K562 (cell line): ENCODE results near the gene FAM241B. TPM values are rescaled to one million over a fixed set of nuclear protein-coding genes. Genes with fewer than 3 reads are reported as not detected.

Experiments
- ATAC-seq: fragments of 200-7000 bp; cut with Tn5 transposase; 3 replicates; pipeline ENCODE4 v1.9.1; 2020; ENCODE audit warnings: moderate library complexity
- BruUV-seq: library from RNA; stranded (reverse); fragments of 400-500 nt; replicated peaks from 2 replicates; lab custom pipeline; 2021; lab: Mats Ljungman, UMichigan
- CTCF ChIA-PET: fragments of 300-600 bp; formaldehyde crosslinking; extraction: SDS; loops from one replicate; lab custom pipeline; 2021; ENCODE audit warnings: low intra/inter-chr PET ratio; lab: Yijun Ruan, JAX
- POLR2A ChIA-PET: fragments of 300-600, 350-650 bp; sonication (Branson Sonifier 250); formaldehyde crosslinking; extraction: SDS; loops from one replicate; lab custom pipeline; 2021; ENCODE audit warnings: antibody characterized with exemption, inconsistent platforms; lab: Yijun Ruan, JAX
- DNase-seq, 4 experiments: peaks; one replicate each; pipeline versions ENCODE4 v3.0.0 to v3.0.0-alpha.2; 2011 to 2018; ENCODE audit warnings: low spot score in 3 of 4, mixed read lengths in 3 of 4; ENCODE audit errors: extremely low read depth in 1 of 4
- FAIRE-seq: peaks from 2 replicates; lab custom pipeline; 2011; peaks lifted over from hg19 to GRCh38; lab: Jason Lieb, UNC
- H2AFZ ChIP-seq: 2 replicates; pipeline ENCODE4 v1.6.0; 2011; ENCODE audit warnings: low read depth, low read length, control low read depth, inconsistent platforms
- H3K27ac ChIP-seq: fragments of 200-600 bp; 3 replicates; pipeline ENCODE4 v1.8.0; 2011; ENCODE audit warnings: low read depth, mild to moderate bottlenecking, control low read depth, inconsistent platforms, low read length, moderate library complexity, mixed read lengths; ENCODE audit errors: extremely low read depth
- H3K27me3 ChIP-seq, 2 experiments: fragments of 300-600 bp in 1 of 2; 2 replicates in 1 of 2; 3 replicates in 1 of 2; pipeline versions ENCODE4 v1.6.0 to v1.8.0; 2011; ENCODE audit warnings: inconsistent platforms in 2 of 2, low read length in 2 of 2, mild to moderate bottlenecking in 1 of 2, mixed read lengths in 1 of 2, moderate library complexity in 1 of 2; ENCODE audit not compliant: control insufficient read depth in 2 of 2, insufficient read depth in 2 of 2
- H3K36me3 ChIP-seq: fragments of 300-600 bp; 3 replicates; pipeline ENCODE4 v1.8.0; 2011; ENCODE audit warnings: mild to moderate bottlenecking, low read length, inconsistent platforms; ENCODE audit not compliant: control insufficient read depth, insufficient read depth
- H3K4me1 ChIP-seq, 2 experiments: fragments of 200-600 bp in 1 of 2; replicated peaks in 1 of 2; 2 replicates in 1 of 2; 3 replicates in 1 of 2; pipeline versions ENCODE4 v1.5.1 to v1.8.0; 2011; ENCODE audit warnings: inconsistent platforms in 2 of 2, low read length in 2 of 2, mild to moderate bottlenecking in 1 of 2, mixed read lengths in 1 of 2, moderate library complexity in 1 of 2; ENCODE audit not compliant: control insufficient read depth in 2 of 2, insufficient read depth in 2 of 2
- H3K4me2 ChIP-seq: 2 replicates; pipeline ENCODE4 v1.6.1; 2011; ENCODE audit warnings: low read length, control low read depth, inconsistent platforms, mixed read lengths; ENCODE audit not compliant: insufficient read depth
- H3K4me3 ChIP-seq: fragments of 200-600 bp; sonication (generic), shearing (Covaris generic); 2 replicates; pipeline ENCODE4 v1.5.1; 2016; ENCODE audit warnings: control low read depth, inconsistent platforms
- H3K79me2 ChIP-seq: fragments of 200-600 bp; 3 replicates; pipeline ENCODE4 v1.8.0; 2011; ENCODE audit warnings: low read length, inconsistent platforms; ENCODE audit not compliant: control insufficient read depth, insufficient read depth
- H3K9ac ChIP-seq, 2 experiments: 2 replicates each; pipeline versions ENCODE4 v1.6.0 to v1.6.1; 2011; ENCODE audit warnings: low read depth in 2 of 2, low read length in 2 of 2, control low read depth in 1 of 2, inconsistent platforms in 1 of 2, mild to moderate bottlenecking in 1 of 2, mixed read lengths in 1 of 2; ENCODE audit not compliant: insufficient read depth in 1 of 2
- H3K9me1 ChIP-seq: one replicate; pipeline ENCODE4 v1.6.0; 2011; ENCODE audit warnings: inconsistent platforms, mild to moderate bottlenecking, low read length, moderate library complexity; ENCODE audit not compliant: control insufficient read depth, insufficient read depth
- H3K9me3 ChIP-seq: replicated peaks from 2 replicates; pipeline ENCODE4 v1.5.1; 2011; ENCODE audit warnings: low read depth, low read length, inconsistent platforms; ENCODE audit not compliant: control insufficient read depth, insufficient read depth
- H4K20me1 ChIP-seq: replicated peaks from 2 replicates; pipeline ENCODE4 v1.6.1; 2011; ENCODE audit warnings: low read length, inconsistent platforms, mixed read lengths; ENCODE audit not compliant: control insufficient read depth, insufficient read depth
- CTBP1 ChIP-seq: fragments of 450-650 bp; IDR thresholded peaks from 2 replicates; pipeline ENCODE4 v1.6.1; 2016; ENCODE audit warnings: borderline replicate concordance
- GABPA ChIP-seq: fragments of 200-800 bp; sonication (Bioruptor generic); conservative IDR thresholded peaks from 2 replicates; pipeline ENCODE4 v1.6.1; 2016; ENCODE audit warnings: low read depth, missing genetic modification characterization, missing compliant biosample characterization
- GABPB2 ChIP-seq: fragments of 250-450 bp; sonication (Bioruptor Pico); conservative IDR thresholded peaks from 2 replicates; pipeline ENCODE4 v1.5.1; 2021; ENCODE audit warnings: mild to moderate bottlenecking
- HDAC6 ChIP-seq: IDR thresholded peaks from 2 replicates; pipeline ENCODE4 v1.6.1; 2012; ENCODE audit warnings: low read depth, mild to moderate bottlenecking, control low read depth, inconsistent platforms, low read length, moderate library complexity
- NR2C1 ChIP-seq, 2 experiments: fragments of 450-650 bp; IDR thresholded peaks; 2 replicates each; pipeline ENCODE4 v1.6.1; 2017; ENCODE audit warnings: mild to moderate bottlenecking in 2 of 2, antibody characterized with exemption in 1 of 2, inconsistent platforms in 1 of 2, missing compliant biosample characterization in 1 of 2, missing genetic modification characterization in 1 of 2
- PHTF2 ChIP-seq: fragments of 250-450 bp; sonication (Bioruptor Pico); IDR thresholded peaks from 2 replicates; pipeline ENCODE4 v1.5.0; 2021; ENCODE audit warnings: mild to moderate bottlenecking
- SIRT6 ChIP-seq: IDR thresholded peaks from one replicate; pipeline ENCODE4 v1.6.1; 2012; ENCODE audit warnings: low read depth, mild to moderate bottlenecking, control low read depth, inconsistent platforms, low read length, moderate library complexity
- STAT5A ChIP-seq: IDR thresholded peaks from 2 replicates; pipeline ENCODE4 v1.6.1; 2012; ENCODE audit warnings: low read length, inconsistent platforms, borderline replicate concordance
- ZNF280A ChIP-seq: fragments of 450-650 bp; IDR thresholded peaks from 2 replicates; pipeline ENCODE4 v1.6.1; 2018; ENCODE audit warnings: mild to moderate bottlenecking, low read depth; ENCODE audit not compliant: partially characterized antibody
- ZNF444 ChIP-seq: fragments of 250-450 bp; sonication (Bioruptor Pico); IDR thresholded peaks from 2 replicates; pipeline ENCODE4 v1.4.0; 2020; ENCODE audit warnings: mild to moderate bottlenecking, moderate library complexity
- ZNF551 ChIP-seq: fragments of 250-450 bp; sonication (Bioruptor Pico); IDR thresholded peaks from 2 replicates; pipeline ENCODE4 v1.5.0; 2021; ENCODE audit warnings: mild to moderate bottlenecking, moderate library complexity
- ZNF766 ChIP-seq: fragments of 200-800 bp; sonication (Bioruptor generic); conservative IDR thresholded peaks from 2 replicates; pipeline ENCODE4 v1.6.1; 2016; ENCODE audit warnings: missing genetic modification characterization, missing compliant biosample characterization
- in situ Hi-C: fragments of 300-500 bp; cut with MboI; formaldehyde crosslinking; loops from 4 replicates; pipeline ENCODE4 v1.15.0; 2018; ENCODE audit warnings: inconsistent platforms, mixed read lengths
- intact Hi-C: fragments of 100-400 bp; cut with micrococcal nuclease; formaldehyde crosslinking; loops from 2 replicates; pipeline ENCODE4 v1.14.2; 2022
- polyA plus RNA-seq, 8 experiments: library from polyadenylated mRNA; depleted of rRNA in 4 of 8; stranded (reverse) in 5 of 8; unstranded in 3 of 8; fragments of >200 nt; fragmentation: Nextera tagmentation in 2 of 8; fragmentation: Illumina TruSeq in 1 of 8; extraction: Ambion mirVana in 2 of 8; extraction: Trizol in 1 of 8; gene quantifications; 2 replicates each; pipeline versions ENCODE4 v1.2.1 to v1.2.3, GENCODE V29; 2011 to 2014; ENCODE audit warnings: inconsistent platforms in 1 of 8, missing spikeins in 1 of 8
- total RNA-seq, 7 experiments: library from RNA; depleted of rRNA in 6 of 7; stranded (reverse); fragments of >200 nt in 6 of 7; fragmentation: Illumina TruSeq in 2 of 7; extraction: Trizol in 2 of 7; gene quantifications; 2 replicates each; pipeline versions ENCODE4 v1.2.1 to v1.2.3, GENCODE V29; 2011 to 2021; ENCODE audit warnings: low replicate concordance in 1 of 7
- TF ChIP-seq, protein P1 (sequence below): fragments of 450-650 bp; IDR thresholded peaks from 2 replicates; pipeline ENCODE4 v1.6.1; 2016; ENCODE audit warnings: low read depth

FAM241B gene
- total and polyA plus RNA-seq, 9 of the 15 experiments (the other 6 are each of a cell fraction or from before 2014, with no cell fraction given): 1.9 to 11.1 (median 3.0) TPM

GRCh38 chr10:69626826-69627225, 3.2 kb upstream of the FAM241B start:
- no peak overlapping the region for H2AFZ ChIP-seq
- DNase-seq (peak in 1 of 4 experiments; percentile 2), FAIRE-seq (no peak), ATAC-seq (no peak)
- H3K27ac ChIP-seq: no peak overlapping the region
- H3K36me3 ChIP-seq: no peaks in the 10 kb centered on the region
- no peak overlapping the region for H3K9ac ChIP-seq
- H3K4me3 ChIP-seq: no peak overlapping the region
- intact Hi-C loops (no loop called here), in situ Hi-C loops (loop anchor here (25.0 kb wide), 1 partner anchor 390 kb away; no protein-coding TSS in a partner anchor)
- H3K9me1 ChIP-seq: no peaks in the 10 kb centered on the region
- H3K9me3 ChIP-seq: no peaks in the 10 kb centered on the region
- POLR2A ChIA-PET: interaction anchor here (0.9 kb wide), 1 partner anchor 8 kb away, joined by 4 read pairs; no protein-coding TSS in a partner anchor
- H4K20me1 ChIP-seq: no peaks in the 10 kb centered on the region
- no peaks in the 10 kb centered on the region for H3K79me2 ChIP-seq
- CTCF ChIA-PET: no interaction called here
- no peak overlapping the region for H3K4me2 ChIP-seq
- H3K4me1 ChIP-seq: peaks cover 4 to 12% of the 10 kb centered on the region in 2 experiments; a peak in 3 of 5 replicates
- no peaks in the 10 kb centered on the region; a peak in 1 of 5 replicates for H3K27me3 ChIP-seq
- no TSS peak for BruUV-seq
- TF ChIP-seq STAT5A: no peak
- TF ChIP-seq ZNF280A: no peak
- no peak for TF ChIP-seq SIRT6
- no peak for TF ChIP-seq ZNF444 (CRISPR knock-in tag)
- no peak for TF ChIP-seq GABPB2
- no peak for TF ChIP-seq ZNF766
- TF ChIP-seq, protein P1, sequence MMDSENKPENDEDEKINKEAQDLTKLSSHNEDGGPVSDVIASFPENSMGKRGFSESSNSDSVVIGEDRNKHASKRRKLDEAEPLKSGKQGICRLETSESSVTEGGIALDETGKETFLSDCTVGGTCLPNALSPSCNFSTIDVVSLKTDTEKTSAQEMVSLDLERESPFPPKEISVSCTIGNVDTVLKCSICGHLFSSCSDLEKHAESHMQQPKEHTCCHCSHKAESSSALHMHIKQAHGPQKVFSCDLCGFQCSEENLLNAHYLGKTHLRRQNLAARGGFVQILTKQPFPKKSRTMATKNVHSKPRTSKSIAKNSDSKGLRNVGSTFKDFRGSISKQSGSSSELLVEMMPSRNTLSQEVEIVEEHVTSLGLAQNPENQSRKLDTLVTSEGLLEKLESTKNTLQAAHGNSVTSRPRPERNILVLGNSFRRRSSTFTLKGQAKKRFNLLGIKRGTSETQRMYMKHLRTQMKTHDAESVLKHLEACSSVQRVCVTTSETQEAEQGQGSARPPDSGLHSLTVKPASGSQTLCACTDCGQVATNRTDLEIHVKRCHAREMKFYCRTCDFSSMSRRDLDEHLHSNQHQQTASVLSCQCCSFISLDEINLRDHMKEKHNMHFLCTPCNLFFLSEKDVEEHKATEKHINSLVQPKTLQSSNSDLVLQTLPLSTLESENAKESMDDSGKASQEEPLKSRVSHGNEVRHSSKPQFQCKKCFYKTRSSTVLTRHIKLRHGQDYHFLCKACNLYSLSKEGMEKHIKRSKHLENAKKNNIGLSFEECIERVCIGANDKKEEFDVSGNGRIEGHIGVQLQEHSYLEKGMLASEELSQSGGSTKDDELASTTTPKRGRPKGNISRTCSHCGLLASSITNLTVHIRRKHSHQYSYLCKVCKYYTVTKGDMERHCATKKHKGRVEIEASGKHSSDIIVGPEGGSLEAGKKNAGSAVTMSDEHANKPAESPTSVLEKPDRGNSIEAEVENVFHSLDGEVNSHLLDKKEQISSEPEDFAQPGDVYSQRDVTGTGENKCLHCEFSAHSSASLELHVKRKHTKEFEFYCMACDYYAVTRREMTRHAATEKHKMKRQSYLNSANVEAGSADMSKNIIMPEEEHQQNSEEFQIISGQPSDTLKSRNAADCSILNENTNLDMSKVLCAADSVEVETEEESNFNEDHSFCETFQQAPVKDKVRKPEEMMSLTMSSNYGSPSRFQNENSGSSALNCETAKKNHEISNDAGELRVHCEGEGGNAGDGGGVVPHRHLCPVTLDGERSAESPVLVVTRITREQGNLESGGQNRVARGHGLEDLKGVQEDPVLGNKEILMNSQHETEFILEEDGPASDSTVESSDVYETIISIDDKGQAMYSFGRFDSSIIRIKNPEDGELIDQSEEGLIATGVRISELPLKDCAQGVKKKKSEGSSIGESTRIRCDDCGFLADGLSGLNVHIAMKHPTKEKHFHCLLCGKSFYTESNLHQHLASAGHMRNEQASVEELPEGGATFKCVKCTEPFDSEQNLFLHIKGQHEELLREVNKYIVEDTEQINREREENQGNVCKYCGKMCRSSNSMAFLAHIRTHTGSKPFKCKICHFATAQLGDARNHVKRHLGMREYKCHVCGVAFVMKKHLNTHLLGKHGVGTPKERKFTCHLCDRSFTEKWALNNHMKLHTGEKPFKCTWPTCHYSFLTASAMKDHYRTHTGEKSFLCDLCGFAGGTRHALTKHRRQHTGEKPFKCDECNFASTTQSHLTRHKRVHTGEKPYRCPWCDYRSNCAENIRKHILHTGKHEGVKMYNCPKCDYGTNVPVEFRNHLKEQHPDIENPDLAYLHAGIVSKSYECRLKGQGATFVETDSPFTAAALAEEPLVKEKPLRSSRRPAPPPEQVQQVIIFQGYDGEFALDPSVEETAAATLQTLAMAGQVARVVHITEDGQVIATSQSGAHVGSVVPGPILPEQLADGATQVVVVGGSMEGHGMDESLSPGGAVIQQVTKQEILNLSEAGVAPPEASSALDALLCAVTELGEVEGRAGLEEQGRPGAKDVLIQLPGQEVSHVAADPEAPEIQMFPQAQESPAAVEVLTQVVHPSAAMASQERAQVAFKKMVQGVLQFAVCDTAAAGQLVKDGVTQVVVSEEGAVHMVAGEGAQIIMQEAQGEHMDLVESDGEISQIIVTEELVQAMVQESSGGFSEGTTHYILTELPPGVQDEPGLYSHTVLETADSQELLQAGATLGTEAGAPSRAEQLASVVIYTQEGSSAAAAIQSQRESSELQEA: no peak
- no peak for TF ChIP-seq NR2C1 (IDR thresholded peaks at IDR 0.05)
- no peak for TF ChIP-seq NR2C1 (tag; IDR thresholded peaks at IDR 0.05)
- TF ChIP-seq ZNF551 (CRISPR knock-in tag): no peak
- TF ChIP-seq HDAC6: no peak
- TF ChIP-seq CTBP1: no peak
- TF ChIP-seq GABPA (tag): no peak
- TF ChIP-seq PHTF2 (CRISPR knock-in tag): no peak
